Kidney (tissue), 14 donors: ENCODE measurements around the gene EIF4B. TPM values are rescaled to one million over a fixed set of nuclear protein-coding genes. Genes with fewer than 3 reads are reported as not detected.

Experiments used
- DNase-seq, 5 donors: peaks; one replicate each; pipeline ENCODE4 v3.0.0-alpha.2; 2013 to 2020
- FAIRE-seq: peaks from 2 replicates; lab custom pipeline; 2012; peaks lifted over from hg19 to GRCh38; lab: Jason Lieb, UNC
- H3K27ac ChIP-seq, 2 donors: one replicate each; pipeline ENCODE4 v1.7.0; 2013; ENCODE audit warnings: low read depth in 2 of 2, low read length in 2 of 2, inconsistent platforms in 1 of 2
- H3K27me3 ChIP-seq: one replicate; pipeline ENCODE4 v1.7.1; 2013; ENCODE audit warnings: low read length, inconsistent platforms; ENCODE audit not compliant: control insufficient read depth, insufficient read depth
- H3K36me3 ChIP-seq, 3 donors: one replicate each; pipeline versions ENCODE4 v1.7.0 to v1.7.1; 2013; ENCODE audit warnings: low read length in 3 of 3, control low read depth in 1 of 3, inconsistent platforms in 1 of 3; ENCODE audit not compliant: insufficient read depth in 3 of 3, control insufficient read depth in 2 of 3
- H3K4me1 ChIP-seq, 3 donors: one replicate each; pipeline versions ENCODE4 v1.7.0 to v1.7.1; 2013; ENCODE audit warnings: low read length in 3 of 3, inconsistent platforms in 1 of 3, low read depth in 1 of 3; ENCODE audit not compliant: control insufficient read depth in 2 of 3, insufficient read depth in 2 of 3
- H3K4me3 ChIP-seq, 3 donors: one replicate each; pipeline versions ENCODE4 v1.7.0 to v1.8.1; 2013; ENCODE audit warnings: low read length in 3 of 3, control low read depth in 1 of 3, inconsistent platforms in 1 of 3
- H3K9ac ChIP-seq, 3 donors: one replicate each; pipeline versions ENCODE4 v1.7.0 to v1.7.1; 2013; ENCODE audit warnings: low read length in 3 of 3, control low read depth in 1 of 3, inconsistent platforms in 1 of 3
- H3K9me3 ChIP-seq, 3 donors: one replicate each; pipeline versions ENCODE4 v1.7.0 to v1.7.1; 2013; ENCODE audit warnings: low read length in 3 of 3, control low read depth in 1 of 3, inconsistent platforms in 1 of 3; ENCODE audit not compliant: control insufficient read depth in 2 of 3, insufficient read depth in 1 of 3
- intact Hi-C: fragments of 100-400 bp; cut with DNase I; formaldehyde crosslinking; loops from one replicate; pipeline ENCODE4 v1.11.1; 2022
- polyA plus RNA-seq: library from polyadenylated mRNA; stranded (reverse); fragments of 350-450 nt; fragmentation: Illumina TruSeq; extraction: RNeasy Lipid Tissue Mini Kit (QIAGEN cat#74804); gene quantifications from one replicate; pipeline ENCODE4 v1.2.3, GENCODE V29; 2014; ENCODE audit warnings: low read depth, low replicate concordance; ENCODE audit not compliant: insufficient read depth
- total RNA-seq: library from RNA; stranded (reverse); fragmentation: NEBNext Ultra II Directional; extraction: Animal tissue kit (Norgen Biotek cat#: 25700); gene quantifications from one replicate; pipeline ENCODE4 v1.2.1, GENCODE V29; 2021
- TF ChIP-seq, protein P1 (sequence below): IDR thresholded peaks from 3 replicates; pipeline ENCODE4 v1.5.1; 2012; ENCODE audit warnings: mild to moderate bottlenecking, moderate library complexity, borderline replicate concordance; ENCODE audit not compliant: insufficient read depth; ENCODE audit errors: extremely low read depth
- donor health status: control.
- donor health status: control.
- donor health status: control.
- donor health status: control.
- donor health status: control.
- donor health status: DM: yes; HTN: yes; CAD: no.
- donor health status: Normal renal cell carcinoma (clear cell type).

EIF4B gene
- total and polyA plus RNA-seq, 2 donors from 2014 or later, result 114 to 417 TPM

DNA sequence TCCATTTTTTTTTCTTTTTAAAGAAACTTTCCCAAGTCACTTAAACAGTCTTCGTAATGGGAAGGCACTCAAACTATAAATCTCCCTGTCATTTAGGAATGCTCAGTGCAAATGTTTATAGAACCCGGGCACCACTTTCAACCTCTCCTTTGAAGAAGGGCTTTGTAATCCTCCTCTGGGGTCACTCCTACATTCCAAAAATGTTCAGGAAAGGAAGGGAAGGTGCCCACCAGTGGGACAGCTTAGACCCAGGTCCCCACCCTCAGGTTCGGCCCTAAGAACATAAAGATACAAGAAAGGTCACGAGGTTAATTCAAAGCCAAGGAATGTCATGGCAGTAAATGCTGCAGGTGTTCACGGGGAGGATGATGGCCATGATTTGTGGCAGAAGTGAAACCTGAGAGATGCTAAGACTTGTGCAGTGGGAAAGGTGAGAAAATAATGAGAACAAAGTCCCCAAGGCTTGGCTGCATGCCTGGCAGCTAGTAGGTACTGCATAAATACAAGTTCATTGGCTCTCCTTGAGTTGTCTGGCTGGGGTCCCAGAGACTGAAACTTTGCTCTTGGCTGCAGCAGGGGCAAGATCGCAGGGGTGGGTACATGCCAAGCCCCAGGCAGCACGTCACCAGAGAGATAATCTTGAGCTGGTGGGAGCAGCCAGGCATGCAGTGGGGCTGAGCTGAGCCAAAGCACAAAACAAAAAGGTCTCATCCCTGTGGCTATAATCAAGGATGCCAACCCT lies 36.3 kb upstream of the EIF4B start:
- H3K9me3 ChIP-seq, result no peaks in the 10 kb centered on the region
- TF ChIP-seq, protein P1, sequence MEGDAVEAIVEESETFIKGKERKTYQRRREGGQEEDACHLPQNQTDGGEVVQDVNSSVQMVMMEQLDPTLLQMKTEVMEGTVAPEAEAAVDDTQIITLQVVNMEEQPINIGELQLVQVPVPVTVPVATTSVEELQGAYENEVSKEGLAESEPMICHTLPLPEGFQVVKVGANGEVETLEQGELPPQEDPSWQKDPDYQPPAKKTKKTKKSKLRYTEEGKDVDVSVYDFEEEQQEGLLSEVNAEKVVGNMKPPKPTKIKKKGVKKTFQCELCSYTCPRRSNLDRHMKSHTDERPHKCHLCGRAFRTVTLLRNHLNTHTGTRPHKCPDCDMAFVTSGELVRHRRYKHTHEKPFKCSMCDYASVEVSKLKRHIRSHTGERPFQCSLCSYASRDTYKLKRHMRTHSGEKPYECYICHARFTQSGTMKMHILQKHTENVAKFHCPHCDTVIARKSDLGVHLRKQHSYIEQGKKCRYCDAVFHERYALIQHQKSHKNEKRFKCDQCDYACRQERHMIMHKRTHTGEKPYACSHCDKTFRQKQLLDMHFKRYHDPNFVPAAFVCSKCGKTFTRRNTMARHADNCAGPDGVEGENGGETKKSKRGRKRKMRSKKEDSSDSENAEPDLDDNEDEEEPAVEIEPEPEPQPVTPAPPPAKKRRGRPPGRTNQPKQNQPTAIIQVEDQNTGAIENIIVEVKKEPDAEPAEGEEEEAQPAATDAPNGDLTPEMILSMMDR, result no peak
- H3K27ac ChIP-seq, result peak overlapping the region; percentile 57 to 76
- no peak overlapping the region for H3K4me3 ChIP-seq
- no peaks in the 10 kb centered on the region for H3K36me3 ChIP-seq
- FAIRE-seq (no peak), DNase-seq (peak; percentile 74 to 94 (median 83))
- intact Hi-C loops, result no loop called here
- no peaks in the 10 kb centered on the region for H3K27me3 ChIP-seq
- H3K9ac ChIP-seq, result no peak overlapping the region
- peaks cover 3 to 7% (median 5%) of the 10 kb centered on the region in 3 donors for H3K4me1 ChIP-seq

DNA sequence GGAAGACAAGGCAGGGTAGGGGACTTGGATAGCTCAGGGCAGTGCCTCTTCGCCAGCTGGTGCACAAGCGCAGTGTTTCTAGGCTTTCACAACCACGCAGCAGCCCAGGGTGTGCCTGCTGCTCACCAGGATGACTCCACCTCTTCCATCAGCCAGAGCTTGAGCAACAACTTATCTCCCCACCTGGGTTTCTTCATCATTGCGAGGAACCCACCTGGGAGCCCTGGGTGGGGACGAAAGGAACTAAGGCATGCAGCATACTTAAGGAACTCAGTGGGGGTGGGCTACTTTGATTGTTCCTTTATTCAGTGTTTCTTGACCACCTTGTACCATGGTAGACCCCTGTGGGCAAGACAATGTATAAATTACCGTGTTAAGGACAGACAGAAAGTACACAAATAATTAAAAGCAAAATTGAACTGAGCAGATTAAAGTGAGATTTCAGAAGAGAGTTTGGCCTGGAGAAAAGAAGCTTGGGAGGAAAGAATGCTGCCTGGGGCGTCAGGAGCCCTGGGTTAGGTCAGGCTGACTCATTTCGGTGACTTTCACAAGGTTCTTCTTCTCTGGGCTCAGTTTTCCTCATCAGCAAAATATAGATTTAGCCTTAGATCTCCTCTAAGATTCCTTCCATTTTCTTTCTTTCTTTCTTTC lies 34.5 kb upstream of the EIF4B start:
- no peak overlapping the region for H3K27ac ChIP-seq
- intact Hi-C loops, result no loop called here
- peaks cover 3 to 12% (median 5%) of the 10 kb centered on the region in 3 donors for H3K4me1 ChIP-seq
- DNase-seq (no peak), FAIRE-seq (no peak)
- no peak overlapping the region for H3K4me3 ChIP-seq
- TF ChIP-seq, protein P1, result no peak
- no peaks in the 10 kb centered on the region for H3K36me3 ChIP-seq
- no peaks in the 10 kb centered on the region for H3K9me3 ChIP-seq
- no peak overlapping the region for H3K9ac ChIP-seq
- H3K27me3 ChIP-seq, result no peaks in the 10 kb centered on the region

DNA sequence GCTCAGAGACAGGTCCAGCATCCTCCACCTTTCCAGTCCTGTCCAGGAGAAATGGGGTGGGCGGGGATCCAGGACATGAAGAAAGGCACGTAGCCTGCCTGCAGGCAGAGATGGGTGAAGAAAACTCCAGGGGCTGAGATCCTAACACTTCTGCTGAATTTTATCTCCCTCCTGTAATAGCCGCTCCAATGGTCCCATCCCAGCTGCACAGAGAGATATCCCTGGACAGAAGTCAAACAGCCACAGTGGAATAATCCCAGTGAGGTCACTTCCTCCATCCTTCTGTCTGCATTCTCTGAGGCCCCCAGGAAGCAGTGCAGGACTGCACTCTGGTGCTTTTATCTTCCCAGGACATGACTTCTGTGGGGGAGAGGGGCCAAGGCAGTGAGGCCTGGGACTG lies 31.1 kb upstream of the EIF4B start:
- DNase-seq (peak in 1 of 5 donors; percentile 58), FAIRE-seq (no peak)
- Histone ChIP-seq H3K4me3 (no peak overlapping the region), H3K9me3 (no peaks in the 10 kb centered on the region), H3K9ac (no peak overlapping the region), H3K36me3 (no peaks in the 10 kb centered on the region), H3K27ac (no peak overlapping the region), H3K4me1 (peaks cover 0 to 11% (median 3%) of the 10 kb centered on the region in 3 donors), H3K27me3 (no peaks in the 10 kb centered on the region)
- TF ChIP-seq, protein P1, result no peak
- intact Hi-C loops, result no loop called here
